PC-3 (cell line): Measurements from ENCODE around the gene PCDHB12. TPM values are rescaled to one million over a fixed set of nuclear protein-coding genes. Genes with fewer than 3 reads are reported as not detected.
"Not testable (repeated sequence)": the region's sequence is repeated elsewhere in the genome, so short reads cannot be mapped to it uniquely, and the experiment has no call there.

Experiments
- ATAC-seq: fragments of 200-7000 bp; cut with Tn5 transposase; 2 replicates; pipeline ENCODE4 v1.9.1; 2020; ENCODE audit warnings: mild to moderate bottlenecking, moderate library complexity
- BruUV-seq: library from RNA; stranded (reverse); fragments of 400-500 nt; replicated peaks from 2 replicates; lab custom pipeline; 2021; lab: Mats Ljungman, UMichigan
- CTCF ChIA-PET: fragments of 300-600 bp; sonication (Branson Sonifier 250); formaldehyde crosslinking; loops from one replicate; lab custom pipeline; 2022; ENCODE audit warnings: antibody characterized with exemption; lab: Charles Lee
- POLR2A ChIA-PET: fragments of 300-600 bp; sonication (Branson Sonifier 250); formaldehyde crosslinking; loops from one replicate; lab custom pipeline; 2022; ENCODE audit warnings: antibody characterized with exemption; ENCODE audit not compliant: unreplicated experiment; lab: Charles Lee
- DNase-seq: peaks from one replicate; pipeline ENCODE4 v3.0.0-alpha.2; 2015
- H2AFZ ChIP-seq: fragments of 300-600 bp; sonication (generic); 2 replicates; pipeline ENCODE4 v1.6.0; 2016; ENCODE audit warnings: antibody characterized with exemption, low read length
- H3F3A ChIP-seq: fragments of 300-600 bp; sonication (generic); one replicate; pipeline ENCODE4 v1.6.0; 2017; ENCODE audit warnings: antibody characterized with exemption, low read length, control low read depth, mild to moderate bottlenecking; ENCODE audit not compliant: unreplicated experiment
- H3K27ac ChIP-seq: fragments of 300-600 bp; sonication (generic); 2 replicates; pipeline ENCODE4 v1.5.1; 2016; ENCODE audit warnings: mild to moderate bottlenecking, low read length
- H3K27me3 ChIP-seq: fragments of 300-600 bp; sonication (generic); 2 replicates; pipeline ENCODE4 v1.6.1; 2016; ENCODE audit warnings: low read length, mixed read lengths
- H3K36me3 ChIP-seq: fragments of 300-600 bp; sonication (generic); 2 replicates; pipeline ENCODE4 v1.6.1; 2016; ENCODE audit warnings: low read depth, mixed run types, low read length, mixed read lengths
- H3K4me1 ChIP-seq: fragments of 300-600 bp; sonication (generic); 2 replicates; pipeline ENCODE4 v1.5.1; 2016; ENCODE audit warnings: low read length; ENCODE audit not compliant: insufficient read depth
- H3K4me2 ChIP-seq: fragments of 300-600 bp; sonication (generic); 2 replicates; pipeline ENCODE4 v1.6.0; 2016; ENCODE audit warnings: low read length
- H3K4me3 ChIP-seq: fragments of 300-600 bp; sonication (generic); 2 replicates; pipeline ENCODE4 v1.5.1; 2016; ENCODE audit warnings: mild to moderate bottlenecking, low read length, mixed read lengths
- H3K79me2 ChIP-seq: fragments of 300-600 bp; sonication (generic); 2 replicates; pipeline ENCODE4 v1.6.1; 2017; ENCODE audit warnings: low read length, mixed read lengths
- H3K9ac ChIP-seq: fragments of 300-600 bp; sonication (generic); 2 replicates; pipeline ENCODE4 v1.6.0; 2016; ENCODE audit warnings: mild to moderate bottlenecking, low read length
- H3K9me2 ChIP-seq: fragments of 300-600 bp; sonication (generic); replicated peaks from 2 replicates; pipeline ENCODE4 v1.6.1; 2016; ENCODE audit warnings: mixed run types, low read length, mixed read lengths
- H3K9me3 ChIP-seq: fragments of 300-600 bp; sonication (generic); 2 replicates; pipeline ENCODE4 v1.6.1; 2016; ENCODE audit warnings: low read length, mixed read lengths
- H4K20me1 ChIP-seq: fragments of 300-600 bp; sonication (generic); 2 replicates; pipeline ENCODE4 v1.6.1; 2016; ENCODE audit warnings: low read length, mixed read lengths
- CTCF ChIP-seq: fragments of 300-600 bp; sonication (generic); conservative IDR thresholded peaks from 2 replicates; pipeline ENCODE4 v1.5.1; 2017; ENCODE audit warnings: antibody characterized with exemption, low read depth, mild to moderate bottlenecking, low read length
- EZH2 ChIP-seq: fragments of 300-600 bp; sonication (generic); IDR thresholded peaks from one replicate; pipeline ENCODE4 v1.6.1; 2017; ENCODE audit warnings: antibody characterized with exemption, mild to moderate bottlenecking, low read length; ENCODE audit not compliant: unreplicated experiment
- EZH2phosphoT487 ChIP-seq: fragments of 300-600 bp; sonication (generic); IDR thresholded peaks from 2 replicates; pipeline ENCODE4 v1.6.1; 2018; ENCODE audit warnings: mild to moderate bottlenecking, antibody characterized with exemption, low read length, borderline replicate concordance
- intact Hi-C: fragments of 100-400 bp; cut with micrococcal nuclease; formaldehyde crosslinking; loops from 2 replicates; pipeline ENCODE4 v1.9.0; 2023
- total RNA-seq: library from RNA; depleted of rRNA; stranded (reverse); fragments of >200 nt; gene quantifications from 2 replicates; pipeline ENCODE4 v1.2.3, GENCODE V29; 2014

Gene PCDHB12
- total RNA-seq, 1 experiment from 2014 or later: 0.15 TPM

- H3K4me2 ChIP-seq: 0 out of 2 replicates have a peak within 1 kb of the TSS, but pooled peaks have one; percentile 18
- intact Hi-C loops: no loop called here
- H3K9me2 ChIP-seq: no peaks in the 10 kb centered on the region
- no peaks in the 10 kb centered on the region for H3K79me2 ChIP-seq
- H4K20me1 ChIP-seq: no peaks in the 10 kb centered on the region
- H2AFZ ChIP-seq: no peak within 1 kb of the TSS; the same call in 1 of the 2 replicates
- no peak within 1 kb of the TSS for H3K4me3 ChIP-seq
- no TSS peak for BruUV-seq
- H3K4me1 ChIP-seq: no peaks in the 10 kb centered on the region
- no peak within 1 kb of the TSS for H3K27ac ChIP-seq
- ATAC-seq: no peak
- no peaks in the 10 kb centered on the region for H3K27me3 ChIP-seq
- peaks cover 3% of the 10 kb centered on the region; the same call in 1 of the 2 replicates for H3K9me3 ChIP-seq
- no peaks in the 10 kb centered on the region for H3F3A ChIP-seq
- peak; percentile 37 for DNase-seq
- TF ChIP-seq EZH2phosphoT487 (no peak), EZH2 (no peak), CTCF (peak; percentile 45; the same call in 1 of the 2 replicates)
- no peaks in the 10 kb centered on the region for H3K36me3 ChIP-seq
- no peak within 1 kb of the TSS for H3K9ac ChIP-seq
- CTCF ChIA-PET: interaction anchor here (0.6 kb wide), 1 partner anchor 299 kb away, joined by 4 read pairs; no protein-coding TSS in a partner anchor
- POLR2A ChIA-PET: no interaction called here
Observed at GRCh38 chr5:141199359-141200235, 8.9 kb upstream of the PCDHB12 start, which contains the start of gene PCDHB11. Gene PCDHB11 (plus strand): TSS chr5:141199627. CDS start chr5:141199775, 148 bp downstream.

GRCh38 chr5:141201126-141201525 is 7.4 kb upstream of the PCDHB12 start:
- H3K9ac ChIP-seq, H2AFZ ChIP-seq, H3K79me2 ChIP-seq, CTCF ChIA-PET, H3K9me2 ChIP-seq, H3K27ac ChIP-seq, H4K20me1 ChIP-seq, POLR2A ChIA-PET, intact Hi-C loops, H3K4me1 ChIP-seq, DNase-seq, H3K36me3 ChIP-seq, BruUV-seq, H3F3A ChIP-seq, H3K4me3 ChIP-seq, ATAC-seq, H3K27me3 ChIP-seq, H3K4me2 ChIP-seq, H3K9me3 ChIP-seq: not testable (repeated sequence)

GRCh38 chr5:141201646-141202045 is 6.9 kb upstream of the PCDHB12 start:
- BruUV-seq, intact Hi-C loops, H3K4me3 ChIP-seq, DNase-seq, H3K9me2 ChIP-seq, CTCF ChIA-PET, H3K27me3 ChIP-seq, H4K20me1 ChIP-seq, H3K36me3 ChIP-seq, H3K9me3 ChIP-seq, ATAC-seq, H3K4me1 ChIP-seq, H3K27ac ChIP-seq, H3F3A ChIP-seq, H3K79me2 ChIP-seq, H3K9ac ChIP-seq, H2AFZ ChIP-seq, POLR2A ChIA-PET, H3K4me2 ChIP-seq: not testable (repeated sequence)

GRCh38 chr5:141210281-141210680 is 1.8 kb downstream of the PCDHB12 start:
- H3K4me1 ChIP-seq, H3K4me3 ChIP-seq, H3K27me3 ChIP-seq, intact Hi-C loops, H3K9me2 ChIP-seq, H4K20me1 ChIP-seq, H3K79me2 ChIP-seq, H3K36me3 ChIP-seq, DNase-seq, H3K9me3 ChIP-seq, H2AFZ ChIP-seq, CTCF ChIA-PET, H3K4me2 ChIP-seq, POLR2A ChIA-PET, H3K9ac ChIP-seq, H3K27ac ChIP-seq, ATAC-seq, BruUV-seq, H3F3A ChIP-seq: not testable (repeated sequence)

- H3K36me3 ChIP-seq, H3K9me2 ChIP-seq, H3K4me3 ChIP-seq, H4K20me1 ChIP-seq, H3K27ac ChIP-seq, CTCF ChIA-PET, BruUV-seq, H2AFZ ChIP-seq, H3K27me3 ChIP-seq, H3K9ac ChIP-seq, H3K9me3 ChIP-seq, DNase-seq, H3F3A ChIP-seq, ATAC-seq, H3K4me2 ChIP-seq, intact Hi-C loops, H3K79me2 ChIP-seq, H3K4me1 ChIP-seq, POLR2A ChIA-PET: not testable (repeated sequence)
Observed at GRCh38 chr5:141210849-141211248, 2.3 kb downstream of the PCDHB12 start.
